GM12878 (cell line): Measurements from ENCODE around the gene TSNAX. TPM values are rescaled to one million over a fixed set of nuclear protein-coding genes. Genes with fewer than 3 reads are reported as not detected.

ENCODE experiments used
- ATAC-seq: fragments of 200-7000 bp; cut with Tn5 transposase; 3 replicates; pipeline ENCODE4 v1.9.1; 2020; ENCODE audit warnings: mild to moderate bottlenecking, moderate library complexity
- BruUV-seq: library from RNA; stranded (reverse); fragments of 400-500 nt; replicated peaks from 2 replicates; lab custom pipeline; 2021; lab: Mats Ljungman, UMichigan
- CTCF ChIA-PET: fragments of 300-600 bp; sonication (Branson Sonifier 250); formaldehyde crosslinking; extraction: SDS; loops from one replicate; lab custom pipeline; 2021; ENCODE audit warnings: inconsistent platforms; lab: Yijun Ruan, JAX
- POLR2A ChIA-PET: fragments of 350-600 bp; formaldehyde crosslinking; extraction: SDS; loops from one replicate; lab custom pipeline; 2021; ENCODE audit warnings: inconsistent platforms; lab: Charles Lee
- RAD21 ChIA-PET: fragments of 300-600 bp; sonication (Branson Sonifier 250); formaldehyde crosslinking; loops from one replicate; lab custom pipeline; 2023; ENCODE audit warnings: antibody characterized with exemption; ENCODE audit not compliant: unreplicated experiment; lab: Charles Lee
- SMC1A ChIA-PET: fragments of 300-600 bp; sonication (Branson Sonifier 250); formaldehyde crosslinking; loops from one replicate; lab custom pipeline; 2023; ENCODE audit not compliant: unreplicated experiment, uncharacterized antibody; lab: Charles Lee
- DNase-seq: peaks from one replicate; pipeline ENCODE4 v3.0.0-alpha.2; 2011; ENCODE audit warnings: low read depth, low spot score
- FAIRE-seq: peaks from 3 replicates; lab custom pipeline; 2011; peaks lifted over from hg19 to GRCh38; lab: Jason Lieb, UNC
- H2AFZ ChIP-seq: 2 replicates; pipeline ENCODE4 v1.6.0; 2011; ENCODE audit warnings: low read depth, low read length, control low read depth; ENCODE audit not compliant: control insufficient read depth
- H3K27ac ChIP-seq: 2 replicates; pipeline ENCODE4 v1.5.1; 2011; ENCODE audit warnings: control low read depth; ENCODE audit not compliant: control insufficient read depth, insufficient read depth
- H3K27me3 ChIP-seq, 2 experiments: replicated peaks in 1 of 2; 2 replicates each; pipeline versions ENCODE4 v1.6.0 to v1.6.1; 2011; ENCODE audit warnings: low read length in 1 of 2; ENCODE audit not compliant: control insufficient read depth in 2 of 2, insufficient read depth in 2 of 2
- H3K36me3 ChIP-seq, 2 experiments: 2 replicates each; pipeline ENCODE4 v1.5.1; 2011; ENCODE audit warnings: low read length in 1 of 2; ENCODE audit not compliant: control insufficient read depth in 2 of 2, insufficient read depth in 2 of 2
- H3K4me1 ChIP-seq: 2 replicates; pipeline ENCODE4 v1.6.1; 2011; ENCODE audit warnings: mild to moderate bottlenecking, low read length, moderate library complexity, mixed read lengths; ENCODE audit not compliant: control insufficient read depth, insufficient read depth
- H3K4me2 ChIP-seq: 2 replicates; pipeline ENCODE4 v1.6.0; 2011; ENCODE audit warnings: control low read depth; ENCODE audit not compliant: control insufficient read depth, insufficient read depth
- H3K4me3 ChIP-seq: fragments of 200-600 bp; sonication (generic); 2 replicates; pipeline ENCODE4 v1.5.1; 2016
- H3K79me2 ChIP-seq: 2 replicates; pipeline ENCODE4 v1.6.0; 2011; ENCODE audit warnings: low read length; ENCODE audit not compliant: control insufficient read depth, insufficient read depth
- H3K9ac ChIP-seq: 2 replicates; pipeline ENCODE4 v1.8.0; 2011; ENCODE audit warnings: low read length, control low read depth, mixed read lengths; ENCODE audit not compliant: control insufficient read depth, insufficient read depth
- H3K9me3 ChIP-seq: replicated peaks from 3 replicates; pipeline ENCODE4 v1.5.1; 2011; ENCODE audit warnings: mild to moderate bottlenecking, low read length; ENCODE audit not compliant: control insufficient read depth, insufficient read depth
- H4K20me1 ChIP-seq: 2 replicates; pipeline ENCODE4 v1.6.0; 2011; ENCODE audit not compliant: control insufficient read depth, insufficient read depth
- ATF3 ChIP-seq: IDR thresholded peaks from 2 replicates; pipeline ENCODE4 v1.6.1; 2011; ENCODE audit warnings: low read depth, mild to moderate bottlenecking, low read length, moderate library complexity, borderline replicate concordance; ENCODE audit errors: extremely low read depth
- CREB1 ChIP-seq: IDR thresholded peaks from 2 replicates; pipeline ENCODE4 v1.6.1; 2012; ENCODE audit warnings: low read depth, mild to moderate bottlenecking, inconsistent platforms
- ESRRA ChIP-seq: IDR thresholded peaks from 2 replicates; pipeline ENCODE4 v1.6.1; 2012; ENCODE audit warnings: mild to moderate bottlenecking, low read length, improper control_type of control experiment
- ETV6 ChIP-seq, 2 experiments: fragments of 450-650 bp in 1 of 2; IDR thresholded peaks in 1 of 2; conservative IDR thresholded peaks in 1 of 2; 2 replicates each; pipeline ENCODE4 v1.6.1; 2014; ENCODE audit warnings: antibody characterized with exemption in 1 of 2, borderline replicate concordance in 1 of 2, low read depth in 1 of 2, mild to moderate bottlenecking in 1 of 2, moderate library complexity in 1 of 2
- HDGF ChIP-seq: fragments of 450-650 bp; IDR thresholded peaks from 2 replicates; pipeline ENCODE4 v1.6.1; 2016; ENCODE audit warnings: antibody characterized with exemption
- IRF3 ChIP-seq: fragments of 450-650 bp; IDR thresholded peaks from 2 replicates; pipeline ENCODE4 v1.6.1; 2014; ENCODE audit warnings: mild to moderate bottlenecking
- MAX ChIP-seq: IDR thresholded peaks from 2 replicates; pipeline ENCODE4 v1.6.1; 2012; ENCODE audit warnings: low read depth, low read length, improper control_type of control experiment
- MEF2B ChIP-seq: fragments of 450-650 bp; IDR thresholded peaks from 2 replicates; pipeline ENCODE4 v1.6.1; 2018; ENCODE audit warnings: mild to moderate bottlenecking, moderate library complexity; ENCODE audit not compliant: partially characterized antibody, poor library complexity, severe bottlenecking
- NFXL1 ChIP-seq: fragments of 450-650 bp; IDR thresholded peaks from 2 replicates; pipeline ENCODE4 v1.6.1; 2017; ENCODE audit warnings: antibody characterized with exemption, mild to moderate bottlenecking, borderline replicate concordance
- NFYA ChIP-seq: IDR thresholded peaks from 2 replicates; pipeline ENCODE4 v1.6.1; 2011; ENCODE audit warnings: low read depth, mild to moderate bottlenecking, low read length, improper control_type of control experiment, borderline replicate concordance
- RBBP5 ChIP-seq: fragments of 200-600 bp; sonication (generic); conservative IDR thresholded peaks from 2 replicates; pipeline ENCODE4 v1.6.1; 2016
- RCOR1 ChIP-seq: conservative IDR thresholded peaks from 2 replicates; pipeline ENCODE4 v1.6.1; 2012; ENCODE audit warnings: low read depth, low read length, improper control_type of control experiment
- RELA ChIP-seq: fragments of 450-650 bp; IDR thresholded peaks from 2 replicates; pipeline ENCODE4 v1.8.0; 2014; ENCODE audit warnings: borderline replicate concordance; ENCODE audit not compliant: partially characterized antibody
- SIX5 ChIP-seq: IDR thresholded peaks from 2 replicates; pipeline ENCODE4 v1.6.1; 2011; ENCODE audit warnings: mild to moderate bottlenecking, low read depth, low read length, moderate library complexity; ENCODE audit not compliant: severe bottlenecking
- SUPT20H ChIP-seq: IDR thresholded peaks from 2 replicates; pipeline ENCODE4 v1.6.1; 2011; ENCODE audit warnings: low read depth, mild to moderate bottlenecking, low read length, moderate library complexity, borderline replicate concordance; ENCODE audit not compliant: control insufficient read depth
- SUZ12 ChIP-seq: fragments of 200-600 bp; sonication (generic); IDR thresholded peaks from one replicate; pipeline ENCODE4 v1.6.1; 2018; ENCODE audit warnings: antibody characterized with exemption, mild to moderate bottlenecking; ENCODE audit not compliant: unreplicated experiment
- TCF7 ChIP-seq: IDR thresholded peaks from 2 replicates; pipeline ENCODE4 v1.6.1; 2014; ENCODE audit warnings: antibody characterized with exemption, borderline replicate concordance
- ZBTB11 ChIP-seq: fragments of 450-650 bp; formaldehyde crosslinking; IDR thresholded peaks from 2 replicates; pipeline ENCODE4 v1.5.0; 2022; ENCODE audit warnings: mild to moderate bottlenecking, missing genetic modification characterization
- ZSCAN29 ChIP-seq: fragments of 450-650 bp; IDR thresholded peaks from 2 replicates; pipeline ENCODE4 v1.6.1; 2017; ENCODE audit warnings: mild to moderate bottlenecking, moderate library complexity
- WGBS: methylation state at CpG from one replicate; pipeline ENCODE4 v1.1.6; 2016; ENCODE audit warnings: low lambda C conversion rate; ENCODE audit not compliant: insufficient replicate concordance, insufficient coverage; ENCODE audit errors: missing lambda C conversion rate; 5-methylcytosine and 5-hydroxymethylcytosine counted together
- in situ Hi-C: fragments of 300-500 bp; cut with MboI; formaldehyde crosslinking; loops from 9 replicates; pipeline ENCODE4 v1.14.3; 2018; ENCODE audit warnings: mixed read lengths
- intact Hi-C: fragments of 100-400 bp; cut with micrococcal nuclease; formaldehyde crosslinking; loops from one replicate; pipeline ENCODE4 v1.14.2; 2022; ENCODE audit not compliant: unreplicated experiment
- polyA plus RNA-seq, 11 experiments: library from polyadenylated mRNA; depleted of rRNA in 4 of 11; unstranded in 6 of 11; stranded (reverse) in 5 of 11; fragments of >200 nt; fragmentation: Nextera tagmentation in 4 of 11; fragmentation: Illumina TruSeq in 1 of 11; extraction: Ambion mirVana in 4 of 11; extraction: Trizol in 1 of 11; gene quantifications; 1 replicate in 1 of 11; 2 replicates in 10 of 11; pipeline versions ENCODE4 v1.2.1 to v1.2.3, GENCODE V29; 2011 to 2016; ENCODE audit warnings: inconsistent platforms in 2 of 11, missing spikeins in 2 of 11, low read depth in 1 of 11
- total RNA-seq, 4 experiments: library from RNA; depleted of rRNA in 3 of 4; stranded (reverse); fragments of >200 nt in 3 of 4; fragmentation: Illumina TruSeq in 1 of 4; extraction: Trizol in 1 of 4; gene quantifications; 2 replicates each; pipeline versions ENCODE4 v1.2.1 to v1.2.3, GENCODE V29; 2013 to 2021

TSNAX gene
- total and polyA plus RNA-seq, 10 of the 15 experiments (the other 5 are each of a cell fraction or from before 2014, with no cell fraction given), result 24.8 to 49.7 (median 35.6) TPM

GRCh38 chr1:231611111-231611510 is 82.6 kb downstream of the TSNAX start (continued):
- TF ChIP-seq SIX5 (no peak), ZBTB11 (CRISPR knock-in tag) (no peak), NFXL1 (no peak), ESRRA (no peak)

DNA sequence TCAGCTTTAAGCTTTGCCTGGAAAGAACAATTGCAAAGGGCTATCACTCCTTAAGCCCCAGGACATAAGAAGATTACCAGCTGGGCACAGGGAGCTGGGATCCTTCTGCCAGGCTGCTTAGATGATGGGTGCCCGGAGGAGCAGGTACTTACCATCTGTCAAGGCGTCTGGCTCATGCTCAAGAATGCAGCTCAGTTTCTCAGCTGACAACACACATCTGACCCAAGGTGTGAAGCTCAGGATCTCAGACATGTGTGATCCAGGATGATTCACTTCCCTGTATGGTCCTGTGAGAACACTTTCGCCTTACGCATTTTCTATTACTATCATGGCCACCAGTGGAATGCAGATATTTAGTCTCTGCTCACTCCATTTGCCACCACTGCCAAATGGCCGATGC is 83.4 kb downstream of the TSNAX start:
- ChIA-PET RAD21 (no interaction called here), SMC1A (no interaction called here), CTCF (no interaction called here), POLR2A (interaction anchor here (0.5 kb wide), 1 partner anchor 1237 kb away, joined by 3 read pairs; no protein-coding TSS in a partner anchor)
- H3K27ac ChIP-seq, result no peak overlapping the region
- H2AFZ ChIP-seq, result no peak overlapping the region
- no peak overlapping the region for H3K4me3 ChIP-seq
- in situ Hi-C loops, result no loop called here
- H4K20me1 ChIP-seq, result no peaks in the 10 kb centered on the region
- ATAC-seq (no peak), DNase-seq (no peak), FAIRE-seq (no peak)
- 92% methylated on average over 5 of the region's 5 CpGs for WGBS
- no peak overlapping the region for H3K9ac ChIP-seq
- peaks cover 35% of the 10 kb centered on the region for H3K4me1 ChIP-seq
- BruUV-seq, result no TSS peak
- intact Hi-C loops, result no loop called here
- H3K9me3 ChIP-seq, result peaks cover 23% of the 10 kb centered on the region; the same call in 2 of the 3 replicates
- no peaks in the 10 kb centered on the region; a peak in 1 of 4 replicates for H3K27me3 ChIP-seq
- H3K36me3 ChIP-seq, result no peaks in the 10 kb centered on the region
- H3K4me2 ChIP-seq, result no peak overlapping the region
- H3K79me2 ChIP-seq, result no peaks in the 10 kb centered on the region
- TF ChIP-seq MEF2B, result no peak
- TF ChIP-seq NFXL1, result no peak
- no peak for TF ChIP-seq ZSCAN29
- TF ChIP-seq TCF7, result no peak
- TF ChIP-seq IRF3, result no peak
- no peak for TF ChIP-seq CREB1
- no peak for TF ChIP-seq NFYA
- TF ChIP-seq HDGF, result no peak
- no peak for TF ChIP-seq RCOR1
- no peak for TF ChIP-seq ATF3
- TF ChIP-seq SUPT20H, result no peak
- no peak for TF ChIP-seq ETV6 (conservative IDR thresholded peaks at IDR 0.05 in 1 of 2, IDR thresholded peaks at IDR 0.05 in 1 of 2; ENCODE audit: borderline replicate concordance in 1 of 2, low read depth in 1 of 2)
- TF ChIP-seq SUZ12, result no peak
- TF ChIP-seq RELA, result no peak
- no peak for TF ChIP-seq RBBP5
- TF ChIP-seq MAX, result no peak
